ENCODE data around the gene NCBP3. TPM values are rescaled to one million over a fixed set of nuclear protein-coding genes. Genes with fewer than 3 reads are reported as not detected.

The NCBP3 gene
- total and polyA plus RNA-seq, 4 donors, result 4.6 to 17.1 (median 8.3) TPM

GRCh38 chr17:3799181-3799945, 46.7 kb downstream of the NCBP3 start (continued):
- TF ChIP-seq, protein P1, sequence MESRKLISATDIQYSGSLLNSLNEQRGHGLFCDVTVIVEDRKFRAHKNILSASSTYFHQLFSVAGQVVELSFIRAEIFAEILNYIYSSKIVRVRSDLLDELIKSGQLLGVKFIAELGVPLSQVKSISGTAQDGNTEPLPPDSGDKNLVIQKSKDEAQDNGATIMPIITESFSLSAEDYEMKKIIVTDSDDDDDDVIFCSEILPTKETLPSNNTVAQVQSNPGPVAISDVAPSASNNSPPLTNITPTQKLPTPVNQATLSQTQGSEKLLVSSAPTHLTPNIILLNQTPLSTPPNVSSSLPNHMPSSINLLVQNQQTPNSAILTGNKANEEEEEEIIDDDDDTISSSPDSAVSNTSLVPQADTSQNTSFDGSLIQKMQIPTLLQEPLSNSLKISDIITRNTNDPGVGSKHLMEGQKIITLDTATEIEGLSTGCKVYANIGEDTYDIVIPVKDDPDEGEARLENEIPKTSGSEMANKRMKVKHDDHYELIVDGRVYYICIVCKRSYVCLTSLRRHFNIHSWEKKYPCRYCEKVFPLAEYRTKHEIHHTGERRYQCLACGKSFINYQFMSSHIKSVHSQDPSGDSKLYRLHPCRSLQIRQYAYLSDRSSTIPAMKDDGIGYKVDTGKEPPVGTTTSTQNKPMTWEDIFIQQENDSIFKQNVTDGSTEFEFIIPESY (IDR thresholded peaks at IDR 0.05), result no peak
- TF ChIP-seq YY1 (IDR thresholded peaks at IDR 0.05), result no peak
- TF ChIP-seq RXRA (IDR thresholded peaks at IDR 0.05), result no peak
- TF ChIP-seq TAF1 (conservative IDR thresholded peaks at IDR 0.05), result no peak
- no peak for TF ChIP-seq JUND (IDR thresholded peaks at IDR 0.05)

DNA sequence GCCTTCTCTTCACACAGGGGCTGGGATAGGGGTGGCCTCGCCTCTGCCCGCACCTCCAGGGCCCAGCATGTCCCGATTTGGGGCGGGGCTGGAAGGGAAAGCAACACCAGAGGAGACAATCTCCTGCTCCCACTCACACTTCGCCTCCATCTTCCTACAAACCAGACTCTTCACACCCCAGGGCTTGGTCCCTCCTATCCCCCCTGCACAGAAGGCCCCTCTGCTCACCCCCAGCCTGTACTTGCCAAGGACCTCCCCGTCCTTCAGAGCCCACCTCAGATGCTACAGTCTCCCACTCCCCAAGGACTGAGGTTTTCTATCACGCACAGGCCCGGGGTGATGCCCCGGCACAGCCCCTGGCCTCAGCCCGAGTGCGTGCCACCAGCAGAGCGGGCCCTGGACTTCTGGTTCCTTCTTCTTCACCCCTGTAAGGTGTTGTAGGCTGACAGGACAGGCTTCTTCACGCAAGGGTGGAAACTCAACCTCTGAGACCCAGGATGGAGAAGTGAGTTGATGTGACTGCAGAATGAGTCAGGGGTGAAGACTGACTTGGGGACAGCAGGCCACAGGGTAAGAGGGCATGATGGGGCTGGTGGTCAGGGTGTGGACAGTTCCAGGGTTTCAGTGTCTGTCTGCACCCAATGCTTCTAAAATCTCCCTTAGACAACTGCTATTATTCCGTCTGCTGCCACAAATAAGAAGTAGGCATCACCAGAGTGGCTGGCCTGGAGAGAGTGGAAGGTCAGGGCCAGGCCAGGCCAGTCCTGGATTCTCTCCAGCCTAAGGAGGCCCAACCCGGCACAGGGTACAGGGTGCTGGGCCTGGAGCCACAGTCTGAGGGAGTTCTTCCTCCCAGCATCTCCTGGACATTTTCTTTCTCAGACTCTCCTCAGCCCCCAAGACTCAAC, 47.5 kb downstream of the NCBP3 start:
- Histone ChIP-seq H3K9me3 (ENCODE audit: control insufficient read depth in 4 of 4, low read length in 3 of 4) (no peaks in the 10 kb centered on the region), H3K27me3 (ENCODE audit: control insufficient read depth in 4 of 4, insufficient read depth in 4 of 4, low read length in 3 of 4) (no peaks in the 10 kb centered on the region), H3K4me3 (ENCODE audit: low read depth in 1 of 3, low read length in 3 of 3) (no peak overlapping the region), H3K9ac (ENCODE audit: low read depth in 1 of 2, low read length in 2 of 2) (no peak overlapping the region), H3K27ac (ENCODE audit: low read depth in 1 of 2, low read length in 2 of 2) (peak overlapping the region; percentile 7 to 40), H3K36me3 (ENCODE audit: control insufficient read depth in 4 of 4, insufficient read depth in 3 of 4, low read depth in 1 of 4, low read length in 3 of 4) (no peaks in the 10 kb centered on the region), H3K4me1 (ENCODE audit: control insufficient read depth in 4 of 4, insufficient read depth in 4 of 4, low read length in 3 of 4) (peaks cover 20 to 52% (median 33%) of the 10 kb centered on the region in 4 donors)
- DNase-seq (ENCODE audit: low spot score), result no peak
- WGBS, result 84% methylated on average over 15 of the region's 15 CpGs
- TF ChIP-seq MAX (IDR thresholded peaks at IDR 0.05), result no peak
- TF ChIP-seq RXRA (IDR thresholded peaks at IDR 0.05), result peak; percentile 42 to 69
- peak; percentile 9 for TF ChIP-seq SP1 (IDR thresholded peaks at IDR 0.05)
- peak; percentile 17 to 38 for TF ChIP-seq HNF4A (conservative IDR thresholded peaks at IDR 0.05)
- TF ChIP-seq HNF4G (IDR thresholded peaks at IDR 0.05), result no peak
- TF ChIP-seq, protein P1 (IDR thresholded peaks at IDR 0.05), result no peak

- H3K9me3 ChIP-seq (ENCODE audit: control insufficient read depth in 4 of 4, low read length in 3 of 4), result no peaks in the 10 kb centered on the region
- no peaks in the 10 kb centered on the region for H3K27me3 ChIP-seq (ENCODE audit: control insufficient read depth in 4 of 4, insufficient read depth in 4 of 4, low read length in 3 of 4)
- no peaks in the 10 kb centered on the region for H3K36me3 ChIP-seq (ENCODE audit: control insufficient read depth in 4 of 4, insufficient read depth in 3 of 4, low read depth in 1 of 4, low read length in 3 of 4)
- no peak overlapping the region for H3K4me3 ChIP-seq (ENCODE audit: low read depth in 1 of 3, low read length in 3 of 3)
- DNase-seq (ENCODE audit: low spot score), result no peak
- H3K9ac ChIP-seq (ENCODE audit: low read depth in 1 of 2, low read length in 2 of 2), result no peak overlapping the region
- H3K27ac ChIP-seq (ENCODE audit: low read depth in 1 of 2, low read length in 2 of 2), result no peak overlapping the region
- 89% methylated on average over 9 of the region's 9 CpGs for WGBS
- H3K4me1 ChIP-seq (ENCODE audit: control insufficient read depth in 4 of 4, insufficient read depth in 4 of 4, low read length in 3 of 4), result peaks cover 14 to 38% (median 26%) of the 10 kb centered on the region in 4 donors
- TF ChIP-seq NR2F2 (IDR thresholded peaks at IDR 0.05), result no peak
- TF ChIP-seq, protein P2, sequence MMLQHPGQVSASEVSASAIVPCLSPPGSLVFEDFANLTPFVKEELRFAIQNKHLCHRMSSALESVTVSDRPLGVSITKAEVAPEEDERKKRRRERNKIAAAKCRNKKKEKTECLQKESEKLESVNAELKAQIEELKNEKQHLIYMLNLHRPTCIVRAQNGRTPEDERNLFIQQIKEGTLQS (IDR thresholded peaks at IDR 0.05), result no peak
- TF ChIP-seq TAF1 (conservative IDR thresholded peaks at IDR 0.05), result no peak
- no peak for TF ChIP-seq RXRA (IDR thresholded peaks at IDR 0.05)
- TF ChIP-seq RAD21 (IDR thresholded peaks at IDR 0.05), result no peak
- TF ChIP-seq MAX (IDR thresholded peaks at IDR 0.05), result no peak
- no peak for TF ChIP-seq GABPA (IDR thresholded peaks at IDR 0.05 in 1 of 2, conservative IDR thresholded peaks at IDR 0.05 in 1 of 2)
- no peak for TF ChIP-seq FOXA1 (IDR thresholded peaks at IDR 0.05)
- no peak for TF ChIP-seq EGR1 (IDR thresholded peaks at IDR 0.05; ENCODE audit: low read depth in 2 of 2)
- no peak for TF ChIP-seq SP1 (IDR thresholded peaks at IDR 0.05)
- TF ChIP-seq, protein P3, sequence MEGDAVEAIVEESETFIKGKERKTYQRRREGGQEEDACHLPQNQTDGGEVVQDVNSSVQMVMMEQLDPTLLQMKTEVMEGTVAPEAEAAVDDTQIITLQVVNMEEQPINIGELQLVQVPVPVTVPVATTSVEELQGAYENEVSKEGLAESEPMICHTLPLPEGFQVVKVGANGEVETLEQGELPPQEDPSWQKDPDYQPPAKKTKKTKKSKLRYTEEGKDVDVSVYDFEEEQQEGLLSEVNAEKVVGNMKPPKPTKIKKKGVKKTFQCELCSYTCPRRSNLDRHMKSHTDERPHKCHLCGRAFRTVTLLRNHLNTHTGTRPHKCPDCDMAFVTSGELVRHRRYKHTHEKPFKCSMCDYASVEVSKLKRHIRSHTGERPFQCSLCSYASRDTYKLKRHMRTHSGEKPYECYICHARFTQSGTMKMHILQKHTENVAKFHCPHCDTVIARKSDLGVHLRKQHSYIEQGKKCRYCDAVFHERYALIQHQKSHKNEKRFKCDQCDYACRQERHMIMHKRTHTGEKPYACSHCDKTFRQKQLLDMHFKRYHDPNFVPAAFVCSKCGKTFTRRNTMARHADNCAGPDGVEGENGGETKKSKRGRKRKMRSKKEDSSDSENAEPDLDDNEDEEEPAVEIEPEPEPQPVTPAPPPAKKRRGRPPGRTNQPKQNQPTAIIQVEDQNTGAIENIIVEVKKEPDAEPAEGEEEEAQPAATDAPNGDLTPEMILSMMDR (IDR thresholded peaks at IDR 0.05; ENCODE audit: low read depth, low read length, missing input control), result no peak
- no peak for TF ChIP-seq JUND (IDR thresholded peaks at IDR 0.05)
- TF ChIP-seq HNF4G (IDR thresholded peaks at IDR 0.05), result no peak
- no peak for TF ChIP-seq YY1 (IDR thresholded peaks at IDR 0.05)
- TF ChIP-seq, protein P1 (IDR thresholded peaks at IDR 0.05), result no peak
These were observed 49.2 kb downstream of the NCBP3 start for GRCh38 chr17:3796822-3797170.
